ENCODE data around the gene ANKRD12.

- no peak for TF ChIP-seq CTCF (conservative IDR thresholded peaks at IDR 0.05 in 1 of 2, IDR thresholded peaks at IDR 0.05 in 1 of 2; ENCODE audit: low read depth in 1 of 2, low read length in 2 of 2)
- no peak for TF ChIP-seq EZH2 (IDR thresholded peaks at IDR 0.05; ENCODE audit: low read length, missing control alignments)
These were observed 84.5 kb downstream of the ANKRD12 start for GRCh38 chr18:9221040-9221439.
